Measurements from ENCODE around the gene WNT9A. TPM values are rescaled to one million over a fixed set of nuclear protein-coding genes. Genes with fewer than 3 reads are reported as not detected.
"Not testable (repeated sequence)": the region's sequence is repeated elsewhere in the genome, so short reads cannot be mapped to it uniquely, and the experiment has no call there.

The WNT9A gene
- total and polyA plus RNA-seq, 12 donors, result 0.18 to 2.9 (median 1.0) TPM

- Histone ChIP-seq H3K9me3 (replicated peaks in 1 of 3) (no peaks in the 10 kb centered on the region), H3K4me1 (replicated peaks in 1 of 2) (peaks cover 0 to 8% of the 10 kb centered on the region in 2 donors), H3K36me3 (replicated peaks in 1 of 2) (no peaks in the 10 kb centered on the region), H3K27ac (no peak overlapping the region), H3K27me3 (peaks cover 6% of the 10 kb centered on the region), H3K4me3 (no peak overlapping the region)
- DNase-seq, result peak in 3 of 7 donors; percentile 4 to 29 (median 9)
- intact Hi-C loops (cut with DNase I), result no loop called here
- TF ChIP-seq CTCF (IDR thresholded peaks at IDR 0.05), result no peak
- no peak for TF ChIP-seq POLR2A (IDR thresholded peaks at IDR 0.05)
- 70 to 92% (median 87%) methylated on average over 4 to 15 of the region's 15 CpGs for WGBS, 4 donors
Observed at GRCh38 chr1:227884370-227885134, 63.2 kb downstream of the WNT9A start.

- Histone ChIP-seq H3K27ac (no peak overlapping the region), H3K36me3 (replicated peaks in 1 of 2) (no peaks in the 10 kb centered on the region), H3K4me3 (no peak overlapping the region), H3K9me3 (replicated peaks in 1 of 3) (no peaks in the 10 kb centered on the region), H3K27me3 (peaks cover 6% of the 10 kb centered on the region), H3K4me1 (replicated peaks in 1 of 2) (peaks cover 0 to 8% of the 10 kb centered on the region in 2 donors)
- peak in 1 of 7 donors; percentile 28 for DNase-seq
- TF ChIP-seq CTCF (IDR thresholded peaks at IDR 0.05) (no peak), POLR2A (IDR thresholded peaks at IDR 0.05) (no peak)
- intact Hi-C loops (cut with DNase I), result no loop called here
- 88 to 93% (median 90%) methylated on average over 12 to 15 of the region's 15 CpGs for WGBS, 4 donors
Observed at GRCh38 chr1:227883641-227884301, 64.0 kb downstream of the WNT9A start.

- Histone ChIP-seq H3K36me3 (replicated peaks in 1 of 2) (no peaks in the 10 kb centered on the region), H3K9me3 (replicated peaks in 1 of 3) (no peaks in the 10 kb centered on the region), H3K4me1 (replicated peaks in 1 of 2) (peaks cover 0 to 8% of the 10 kb centered on the region in 2 donors), H3K4me3 (no peak overlapping the region), H3K27me3 (peaks cover 6% of the 10 kb centered on the region), H3K27ac (no peak overlapping the region)
- WGBS, 4 donors, result 75 to 88% (median 85%) methylated on average over 4 to 9 of the region's 9 CpGs
- intact Hi-C loops (cut with DNase I), result no loop called here
- peak in 3 of 7 donors; percentile 6 to 27 (median 16) for DNase-seq
- no peak for TF ChIP-seq CTCF (IDR thresholded peaks at IDR 0.05)
- TF ChIP-seq POLR2A (IDR thresholded peaks at IDR 0.05), result no peak
Observed at GRCh38 chr1:227883073-227883520, 64.6 kb downstream of the WNT9A start.

GRCh38 chr1:227880342-227880924, 67.3 kb downstream of the WNT9A start:
- no peak overlapping the region for H3K4me3 ChIP-seq
- no peaks in the 10 kb centered on the region for H3K9me3 ChIP-seq (replicated peaks in 1 of 3)
- TF ChIP-seq POLR2A (IDR thresholded peaks at IDR 0.05), result no peak
- DNase-seq, result no peak
- no peaks in the 10 kb centered on the region for H3K4me1 ChIP-seq (replicated peaks in 1 of 2)
- no peak overlapping the region for H3K27ac ChIP-seq
- intact Hi-C loops (cut with DNase I), result no loop called here
- 63 to 83% (median 73%) methylated on average over 1 to 4 of the region's 4 CpGs for WGBS, 4 donors
- H3K27me3 ChIP-seq, result no peaks in the 10 kb centered on the region
- H3K36me3 ChIP-seq (replicated peaks in 1 of 2), result no peaks in the 10 kb centered on the region

- H3K36me3 ChIP-seq (replicated peaks in 1 of 2); DNase-seq; H3K27me3 ChIP-seq; intact Hi-C loops (cut with DNase I); H3K4me3 ChIP-seq; H3K27ac ChIP-seq; H3K4me1 ChIP-seq (replicated peaks in 1 of 2); H3K9me3 ChIP-seq (replicated peaks in 1 of 3): not testable (repeated sequence)
- 80 to 87% (median 86%) methylated on average over 3 of the region's 3 CpGs for WGBS, 4 donors
Observed at GRCh38 chr1:227877810-227878209, 69.9 kb downstream of the WNT9A start.

- intact Hi-C loops (cut with DNase I); H3K36me3 ChIP-seq (replicated peaks in 1 of 2); H3K27ac ChIP-seq; H3K4me3 ChIP-seq; H3K27me3 ChIP-seq; H3K4me1 ChIP-seq (replicated peaks in 1 of 2); H3K9me3 ChIP-seq (replicated peaks in 1 of 3); DNase-seq: not testable (repeated sequence)
- WGBS, 4 donors, result 69 to 79% (median 76%) methylated on average over 2 to 5 of the region's 5 CpGs
Observed at GRCh38 chr1:227871892-227872291, 75.8 kb downstream of the WNT9A start.
